Measurements from ENCODE around the gene SLC9A9.
A peak's percentile ranks its signal among the peaks of the same experiment; 100 is the strongest.
"Not testable (repeated sequence)": the region's sequence is repeated elsewhere in the genome, so short reads cannot be mapped to it uniquely, and the experiment has no call there.

The SLC9A9 gene

DNA sequence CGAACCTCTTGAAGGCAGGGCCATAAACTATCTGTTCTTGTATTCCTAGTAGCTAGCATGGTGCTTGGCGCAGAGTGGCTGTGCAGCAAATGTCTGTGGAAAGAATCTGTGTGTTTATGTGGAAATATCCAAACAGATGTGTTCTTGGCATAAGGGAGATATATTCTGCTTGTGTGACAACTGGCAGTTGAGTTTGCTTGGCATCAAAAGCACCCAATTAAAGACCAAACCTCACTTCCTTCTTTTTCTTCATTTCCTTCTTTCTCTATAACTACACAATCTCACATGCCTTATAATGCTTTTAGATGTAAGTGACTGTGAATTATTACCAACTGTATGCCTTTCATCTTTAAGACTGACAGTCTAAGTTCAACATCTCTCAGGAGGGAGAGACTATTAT lies 296.5 kb downstream of the SLC9A9 start:
- no peak for DNase-seq (ENCODE audit: low spot score)

DNA sequence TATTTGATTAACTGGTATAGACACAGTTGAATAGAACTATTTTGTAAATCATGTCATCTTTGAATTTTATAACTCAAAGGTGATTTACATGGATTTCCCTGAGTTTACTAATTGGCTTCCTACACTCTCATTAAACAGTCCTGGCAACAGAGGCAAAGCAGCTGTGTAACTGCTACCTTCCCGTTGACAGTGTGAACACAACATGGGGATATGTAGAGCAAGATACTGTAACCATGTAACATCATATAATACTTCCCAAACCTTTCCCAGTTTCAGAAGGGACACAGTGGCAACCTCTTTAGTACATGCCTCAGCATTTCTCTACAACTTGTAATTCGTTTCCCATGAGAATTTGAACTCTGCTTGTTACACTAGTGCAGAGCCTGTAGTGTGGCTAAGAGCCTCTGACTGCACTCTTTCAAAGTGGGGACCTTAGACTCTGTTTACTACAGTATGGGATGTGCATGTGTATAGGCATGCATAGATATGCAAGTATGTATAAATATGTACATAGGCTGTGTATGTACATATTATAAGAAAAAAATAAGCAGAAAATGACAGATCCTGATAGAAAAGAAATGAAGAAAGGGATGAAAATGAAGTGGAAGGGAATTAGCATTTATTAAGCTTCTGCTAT lies 299.3 kb downstream of the SLC9A9 start:
- DNase-seq (ENCODE audit: low spot score) = no peak

DNA sequence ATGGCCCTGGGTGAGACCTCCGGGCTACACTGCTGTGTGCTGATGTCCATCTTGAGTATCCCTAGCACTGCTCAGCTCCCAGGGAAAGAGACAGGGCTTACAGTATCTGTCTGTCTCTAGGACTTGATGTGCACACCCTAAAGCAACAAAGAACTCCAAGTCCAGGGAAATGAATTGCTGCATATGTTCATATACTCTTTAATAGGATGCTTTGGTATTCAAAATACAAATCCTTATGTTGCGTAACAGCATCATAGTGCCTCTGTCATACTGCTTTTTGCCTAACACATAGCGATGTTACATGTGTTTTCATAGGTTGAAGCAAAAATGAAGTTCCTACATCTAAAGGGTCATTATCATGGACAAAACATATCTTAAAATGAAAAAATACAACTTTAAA lies 299.9 kb downstream of the SLC9A9 start:
- no peak for DNase-seq (ENCODE audit: low spot score)

DNA sequence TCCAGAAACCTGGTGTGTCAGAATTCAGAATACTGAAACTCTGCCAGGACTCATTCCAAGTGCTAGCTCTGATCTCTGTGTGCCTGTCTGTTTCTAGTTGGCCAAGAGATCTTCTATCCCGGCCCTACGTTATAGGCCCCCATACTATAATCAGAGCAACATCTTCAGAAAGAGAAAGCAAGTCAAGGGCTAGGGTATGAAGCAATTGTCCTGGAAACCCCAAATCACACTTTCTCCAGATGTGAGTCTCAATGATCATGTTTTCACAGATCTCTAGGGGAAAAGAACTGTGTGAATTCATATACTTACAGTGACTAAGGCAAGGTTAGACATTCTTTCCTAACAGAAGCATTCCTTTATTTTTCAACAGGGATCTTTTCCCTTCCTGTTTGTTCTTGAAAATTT lies 309.7 kb downstream of the SLC9A9 start:
- no peak for DNase-seq (ENCODE audit: low spot score)

DNA sequence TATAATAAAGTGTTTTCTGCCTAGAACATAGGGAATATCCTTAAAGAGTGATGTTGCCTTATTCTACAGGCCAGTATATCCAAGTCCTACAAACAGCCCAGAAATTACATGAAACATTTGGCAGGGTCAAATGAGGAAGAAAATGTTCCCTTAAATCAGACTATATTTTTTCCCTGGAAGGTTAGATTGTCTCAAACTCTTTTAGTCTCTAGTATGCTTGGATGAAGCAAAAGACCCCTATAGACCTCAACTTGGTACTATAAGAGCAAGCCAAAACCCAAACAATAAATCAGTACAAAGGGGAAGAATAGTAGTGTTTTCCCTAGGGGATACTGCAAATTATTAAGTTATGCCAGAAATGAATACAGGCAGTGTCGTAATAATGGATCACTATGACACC lies 310.2 kb downstream of the SLC9A9 start:
- no peak for DNase-seq (ENCODE audit: low spot score)

DNA sequence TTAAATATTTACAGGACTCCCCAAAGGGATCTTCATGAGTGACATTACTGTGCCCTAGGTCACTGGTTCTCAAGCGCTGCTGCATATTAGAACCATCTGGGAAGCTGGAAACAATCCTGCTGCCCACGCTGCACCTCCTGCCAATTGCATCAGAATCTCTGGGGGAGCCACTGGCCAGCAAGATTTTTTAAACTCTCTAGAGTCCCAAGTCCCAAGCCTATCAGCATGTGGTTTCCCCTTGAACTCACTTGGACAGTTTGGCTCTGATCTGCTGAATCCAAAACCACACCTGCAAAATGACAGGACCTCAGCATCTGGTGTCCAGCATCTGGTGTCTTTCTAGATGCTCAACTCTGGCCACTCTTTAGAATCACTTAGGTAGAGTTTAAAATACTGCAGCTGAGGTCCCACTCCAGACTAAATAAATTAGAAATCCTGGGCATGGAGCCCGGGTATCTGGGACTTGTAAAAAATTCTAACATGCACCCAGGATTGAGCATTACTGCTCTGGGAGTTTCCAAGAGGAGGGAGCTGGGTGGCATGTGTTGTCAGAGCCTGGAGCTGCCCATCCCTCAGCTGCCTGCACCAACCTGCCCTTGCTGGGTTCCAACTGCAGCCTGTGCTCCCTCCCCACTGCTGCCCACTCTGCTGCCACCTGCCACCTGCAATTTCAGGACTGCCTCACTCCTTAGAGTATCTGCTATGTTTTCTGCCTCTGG lies 311.3 kb downstream of the SLC9A9 start:
- no peak for DNase-seq (ENCODE audit: low spot score)

DNA sequence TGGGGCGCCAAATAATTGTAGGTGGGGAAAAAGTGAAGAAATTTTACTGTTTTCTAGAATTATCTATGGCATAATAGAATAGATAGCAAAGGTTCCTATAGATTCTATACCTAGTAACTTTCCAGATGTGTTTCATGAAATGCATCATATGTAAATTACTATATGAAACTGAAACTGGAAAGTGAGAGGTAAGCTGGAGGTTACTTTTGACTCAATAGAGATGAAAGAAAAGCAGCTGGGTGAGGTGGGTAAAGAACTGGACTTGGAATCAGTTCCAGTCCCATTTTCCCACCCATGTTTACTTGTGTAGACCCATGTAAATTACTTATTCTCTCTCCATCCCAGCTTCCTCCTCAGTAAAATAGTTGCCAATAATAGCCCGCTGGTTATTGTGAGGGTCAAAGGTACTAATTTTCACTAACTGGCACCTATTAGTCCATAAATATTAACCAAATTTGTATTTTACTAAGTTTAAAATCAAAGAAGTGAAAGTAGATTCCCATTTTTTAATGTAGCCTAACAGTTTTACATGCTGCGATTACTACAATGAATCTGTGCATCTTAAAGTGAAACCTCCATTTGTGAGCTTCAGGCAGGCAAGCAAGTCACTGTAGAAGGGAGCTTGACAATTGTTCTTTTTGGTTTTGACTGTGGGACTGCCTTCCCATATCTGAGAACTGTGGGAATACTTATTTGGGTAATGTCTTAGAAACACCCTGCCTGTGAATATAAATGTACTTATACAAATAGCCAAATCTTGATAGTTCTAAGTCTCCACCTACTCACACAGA lies 312.1 kb downstream of the SLC9A9 start:
- DNase-seq (ENCODE audit: low spot score) = no peak

DNA sequence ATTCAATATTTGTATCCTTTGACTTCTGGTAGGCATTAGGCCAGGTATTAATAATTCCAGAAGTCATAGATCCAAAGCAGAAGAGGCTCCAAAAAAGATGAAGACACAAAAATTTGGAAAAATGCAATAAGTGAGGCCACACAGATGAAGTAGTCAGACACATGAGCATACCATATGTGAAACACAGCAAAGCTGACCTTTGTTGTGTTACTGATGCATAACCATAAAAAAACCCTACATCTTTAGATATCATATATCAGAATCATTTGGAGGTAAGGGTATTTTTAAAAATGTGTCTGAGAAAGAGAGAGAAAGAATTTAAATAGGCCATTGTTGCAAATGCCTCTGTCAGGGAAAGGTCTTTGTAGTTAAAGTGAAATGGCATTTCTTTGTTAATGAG lies 314.9 kb downstream of the SLC9A9 start:
- no peak for DNase-seq (ENCODE audit: low spot score)

DNA sequence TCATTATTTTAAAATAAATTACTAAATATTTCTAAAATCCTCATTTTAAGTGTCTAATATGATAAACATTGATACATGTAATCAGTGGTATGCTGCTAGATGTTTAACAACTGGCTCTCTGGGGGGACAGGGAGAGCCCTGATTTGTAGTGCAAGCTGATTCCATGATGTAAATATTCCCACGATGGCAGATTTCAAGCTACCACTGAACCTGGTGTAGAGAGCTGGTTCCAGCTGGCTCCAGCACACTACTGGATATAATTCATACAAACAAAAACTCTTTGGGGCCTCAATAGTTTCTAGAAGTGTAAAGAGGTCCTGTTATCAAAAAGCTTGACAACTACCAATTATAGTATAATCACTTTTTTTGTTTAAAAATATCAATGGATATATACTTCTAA lies 316.2 kb downstream of the SLC9A9 start:
- no peak for DNase-seq (ENCODE audit: low spot score)

DNA sequence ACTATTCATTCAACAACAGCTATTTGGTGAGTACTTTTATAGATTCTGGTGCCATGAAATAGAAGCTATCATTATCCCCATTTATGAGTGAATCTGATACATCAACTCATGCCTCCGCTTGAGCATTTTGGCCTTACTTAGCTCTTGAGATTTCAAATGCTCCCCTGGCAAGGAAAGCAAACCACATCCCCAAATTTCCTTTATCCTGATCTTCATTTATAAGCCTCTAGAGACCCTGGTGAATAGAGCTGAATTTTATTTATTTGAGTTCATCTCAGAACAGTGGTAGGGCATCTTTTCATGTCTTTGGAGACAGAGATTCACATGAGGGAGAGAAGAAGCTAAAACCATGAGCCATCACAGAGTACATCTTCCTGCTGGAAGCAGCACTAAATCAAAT lies 317.2 kb downstream of the SLC9A9 start:
- DNase-seq (ENCODE audit: low spot score) = no peak

DNA sequence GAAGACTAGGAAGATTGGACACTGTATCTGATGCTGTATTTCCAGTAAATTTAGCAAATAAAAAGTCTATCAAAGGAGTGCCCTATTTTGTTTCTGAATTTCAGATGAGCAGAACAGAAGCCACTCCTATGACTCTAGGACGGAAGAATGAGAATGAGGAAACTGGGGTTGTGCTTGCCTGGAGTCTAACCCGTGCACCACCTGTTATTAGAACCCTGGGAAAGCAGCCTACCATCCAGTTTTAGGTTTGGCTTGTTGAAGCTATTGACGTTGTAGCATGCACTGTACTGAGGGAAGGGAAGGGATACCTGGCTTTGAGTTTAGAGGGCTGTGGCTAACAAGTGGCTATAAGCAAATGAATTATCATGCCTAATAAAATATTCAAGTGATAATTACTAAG lies 318.5 kb downstream of the SLC9A9 start:
- no peak for DNase-seq (ENCODE audit: low spot score)

DNA sequence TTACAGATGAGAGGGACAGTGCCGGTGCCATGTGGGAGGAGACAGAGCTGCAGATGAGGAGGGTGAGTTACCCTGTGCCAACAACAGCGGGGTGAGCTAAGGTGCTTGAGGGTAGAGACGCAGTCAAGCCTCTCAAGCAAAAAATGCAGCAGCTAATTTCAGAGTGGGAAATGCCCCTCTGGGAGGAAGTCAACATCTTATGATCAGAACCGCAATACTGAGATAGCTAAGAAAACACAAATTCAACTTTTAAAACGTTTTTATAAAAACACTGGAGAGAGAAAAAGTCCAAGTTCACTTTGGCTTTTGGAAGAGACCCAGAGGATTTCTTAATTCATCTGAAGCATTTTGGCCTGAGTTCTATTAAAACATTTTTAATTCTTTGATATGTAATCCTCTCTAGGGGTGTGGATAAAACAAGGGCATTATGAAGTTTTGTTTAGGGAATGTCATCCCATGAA lies 319.2 kb downstream of the SLC9A9 start:
- DNase-seq (ENCODE audit: low spot score) = peak; percentile 46

DNA sequence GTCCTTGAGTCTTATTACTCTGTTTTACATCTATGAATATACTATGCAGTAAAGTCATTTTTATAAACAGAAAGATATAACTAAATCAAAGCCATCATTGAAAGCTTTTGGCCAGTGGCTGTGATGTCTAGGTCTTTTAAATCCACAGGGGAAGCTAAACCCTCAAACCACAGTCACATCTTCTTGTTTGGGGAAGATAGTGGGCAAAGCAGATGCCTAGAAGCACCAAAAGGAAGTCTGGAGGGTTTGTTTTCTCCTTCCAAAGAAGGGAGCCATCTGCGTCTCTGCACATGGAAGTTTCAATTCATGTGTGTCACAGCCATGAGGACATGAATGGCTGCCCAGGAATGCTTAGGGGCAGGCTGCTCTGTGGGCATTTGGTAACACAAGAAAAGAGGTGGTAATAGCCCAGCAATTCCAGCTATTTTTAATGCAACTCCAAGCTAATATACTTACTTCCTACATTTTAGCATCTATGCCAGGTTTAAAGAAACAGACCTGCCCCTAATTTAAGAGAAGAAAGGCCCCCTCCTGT lies 322.2 kb downstream of the SLC9A9 start:
- DNase-seq (ENCODE audit: low spot score) = peak; percentile 45

DNA sequence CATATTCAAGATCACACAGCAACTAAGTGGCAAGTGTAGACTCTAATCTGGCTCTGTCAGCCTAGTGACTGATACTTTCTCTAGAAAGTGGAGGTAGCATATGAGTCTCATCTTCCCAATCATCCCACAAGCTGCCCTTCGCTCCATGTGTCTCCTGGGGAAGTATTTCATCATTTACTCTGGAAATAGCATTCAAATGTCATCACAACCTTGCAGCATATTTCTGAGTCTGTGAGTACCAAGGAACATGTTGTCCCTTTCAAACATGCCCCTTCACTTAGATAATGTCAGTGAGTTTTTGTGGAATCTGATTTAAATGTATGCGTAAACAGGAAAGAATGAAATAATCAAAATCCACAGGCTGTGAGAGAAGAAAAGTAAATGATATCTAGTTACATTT lies 322.9 kb downstream of the SLC9A9 start:
- DNase-seq (ENCODE audit: low spot score) = no peak

DNA sequence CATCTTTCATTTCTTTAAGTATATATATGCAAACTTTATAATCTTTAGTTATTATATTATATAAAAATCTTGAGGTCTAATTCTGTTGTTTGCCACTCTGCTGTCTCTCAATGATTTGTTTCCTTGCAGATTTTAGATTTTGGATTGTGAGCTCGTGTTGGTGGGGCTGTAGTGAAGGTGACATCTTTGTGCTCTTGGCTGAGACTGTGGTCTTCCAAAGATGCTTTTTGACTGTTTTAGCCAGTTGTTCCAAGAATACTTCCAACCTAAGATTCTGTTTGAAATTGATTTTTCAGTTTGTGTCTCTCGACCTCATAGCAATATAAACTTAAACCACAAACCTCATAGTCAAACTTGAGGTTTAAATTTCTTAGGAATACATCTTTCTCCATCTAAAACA lies 326.5 kb downstream of the SLC9A9 start:
- DNase-seq (ENCODE audit: low spot score) = no peak

DNA sequence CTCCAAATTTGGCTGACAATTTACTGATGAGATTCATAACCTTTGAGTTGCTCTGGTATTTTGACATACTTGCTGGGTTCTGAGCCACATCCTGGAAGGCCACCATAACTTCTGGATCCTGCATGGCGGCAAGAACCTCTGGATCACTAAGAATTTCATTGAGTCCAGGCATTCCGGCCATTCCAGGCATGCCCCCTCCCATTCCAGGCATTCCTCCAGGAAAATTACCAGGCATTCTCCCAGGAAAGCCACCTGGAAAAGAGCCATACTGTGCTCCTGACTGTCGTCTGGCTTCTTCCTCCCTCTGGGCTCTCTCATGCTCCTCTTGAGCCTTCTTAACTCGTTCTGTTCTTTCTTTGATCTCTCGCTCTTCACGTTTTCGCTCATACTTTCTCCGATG lies 331.1 kb downstream of the SLC9A9 start:
- DNase-seq (ENCODE audit: low spot score) = not testable (repeated sequence)

DNA sequence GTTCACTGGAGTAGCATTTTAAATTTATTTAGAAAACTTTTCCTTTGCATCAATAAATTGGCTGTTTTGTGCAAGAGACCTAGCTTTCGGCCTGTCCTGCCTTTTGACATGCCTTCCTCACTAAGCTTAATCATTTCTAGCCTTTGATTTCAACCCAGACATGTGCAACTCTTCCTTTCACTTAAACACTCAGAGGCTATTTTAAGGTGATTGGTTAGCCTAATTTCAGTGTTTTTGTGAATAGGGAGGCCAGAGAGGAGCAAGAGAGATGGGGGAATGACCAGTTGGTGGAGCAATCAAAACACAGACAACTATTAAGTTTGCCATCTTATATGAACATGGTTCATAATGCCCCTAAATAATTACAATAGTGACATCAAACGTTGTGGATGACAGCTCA lies 333.4 kb downstream of the SLC9A9 start:
- DNase-seq (ENCODE audit: low spot score) = no peak

DNA sequence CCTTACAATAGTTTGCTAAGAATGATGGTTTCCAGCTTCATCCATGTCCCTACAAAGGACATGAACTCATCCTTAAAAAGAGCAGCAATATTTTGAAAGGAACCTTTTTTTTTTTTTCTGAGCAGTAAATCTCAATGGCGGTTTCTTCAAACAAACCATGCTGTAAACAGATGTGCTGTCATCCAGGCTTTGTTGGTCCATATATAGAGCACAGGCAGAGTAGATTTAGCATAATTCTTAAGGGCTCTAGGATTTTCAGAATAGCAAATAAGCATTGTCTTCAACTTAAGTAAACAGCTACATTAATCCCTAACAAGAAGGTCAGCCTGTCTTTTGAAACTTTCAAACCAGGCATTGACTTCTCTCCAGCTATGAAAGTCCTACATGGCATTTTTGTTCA lies 334.2 kb downstream of the SLC9A9 start:
- no peak for DNase-seq (ENCODE audit: low spot score)

DNA sequence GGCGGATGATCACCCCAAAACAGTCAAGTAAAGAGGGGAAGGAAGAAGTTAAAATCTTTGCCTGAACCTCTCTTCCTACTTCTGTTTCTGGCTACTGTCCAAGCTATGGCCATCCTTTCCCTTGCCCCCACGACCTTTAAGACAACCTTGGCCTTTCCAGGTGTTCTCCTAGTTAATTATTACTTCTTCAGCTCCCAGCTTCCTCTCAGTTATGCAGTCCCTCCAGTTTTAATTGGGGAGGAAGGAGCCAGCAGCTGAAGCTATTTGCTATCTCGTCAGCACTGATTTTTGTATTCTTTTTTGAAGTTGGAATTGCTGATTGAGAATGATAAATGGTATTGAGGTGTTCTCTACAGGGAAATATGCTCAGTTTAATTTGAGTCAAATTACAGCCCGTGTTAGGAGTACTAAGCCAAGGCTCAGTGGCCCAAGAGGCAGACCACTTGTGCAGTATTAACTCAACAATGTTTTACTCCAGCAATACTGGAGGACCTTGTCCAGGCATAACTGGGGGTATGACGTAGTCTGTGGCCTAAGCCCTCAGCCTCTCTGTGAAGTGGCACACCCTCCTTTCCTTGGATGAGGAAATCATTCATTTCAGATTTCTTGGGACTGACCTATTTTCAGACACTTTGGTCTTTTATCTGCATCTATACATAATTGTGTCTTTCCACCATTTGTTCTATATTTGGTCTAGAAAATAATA lies 336.9 kb downstream of the SLC9A9 start:
- no peak for DNase-seq (ENCODE audit: low spot score)

DNA sequence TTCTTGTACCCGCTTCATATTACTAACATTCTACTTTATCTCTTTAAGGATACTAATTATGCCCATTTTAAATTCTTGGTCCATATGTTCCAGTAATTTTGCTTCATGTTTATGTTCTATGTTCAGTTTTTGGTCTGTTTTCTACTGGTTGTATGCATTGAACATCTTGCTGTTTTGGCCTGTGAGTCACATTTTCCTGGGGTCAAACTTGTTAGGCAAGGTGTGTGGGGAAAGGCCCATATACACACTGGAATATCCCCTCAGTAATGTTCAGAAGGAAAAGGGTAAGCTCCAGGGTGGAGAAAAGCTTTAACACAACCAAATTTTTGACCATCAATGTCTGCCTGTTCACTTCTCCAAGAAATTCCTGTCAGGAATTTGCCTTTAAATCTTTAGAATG lies 337.7 kb downstream of the SLC9A9 start:
- DNase-seq (ENCODE audit: low spot score) = no peak

DNA sequence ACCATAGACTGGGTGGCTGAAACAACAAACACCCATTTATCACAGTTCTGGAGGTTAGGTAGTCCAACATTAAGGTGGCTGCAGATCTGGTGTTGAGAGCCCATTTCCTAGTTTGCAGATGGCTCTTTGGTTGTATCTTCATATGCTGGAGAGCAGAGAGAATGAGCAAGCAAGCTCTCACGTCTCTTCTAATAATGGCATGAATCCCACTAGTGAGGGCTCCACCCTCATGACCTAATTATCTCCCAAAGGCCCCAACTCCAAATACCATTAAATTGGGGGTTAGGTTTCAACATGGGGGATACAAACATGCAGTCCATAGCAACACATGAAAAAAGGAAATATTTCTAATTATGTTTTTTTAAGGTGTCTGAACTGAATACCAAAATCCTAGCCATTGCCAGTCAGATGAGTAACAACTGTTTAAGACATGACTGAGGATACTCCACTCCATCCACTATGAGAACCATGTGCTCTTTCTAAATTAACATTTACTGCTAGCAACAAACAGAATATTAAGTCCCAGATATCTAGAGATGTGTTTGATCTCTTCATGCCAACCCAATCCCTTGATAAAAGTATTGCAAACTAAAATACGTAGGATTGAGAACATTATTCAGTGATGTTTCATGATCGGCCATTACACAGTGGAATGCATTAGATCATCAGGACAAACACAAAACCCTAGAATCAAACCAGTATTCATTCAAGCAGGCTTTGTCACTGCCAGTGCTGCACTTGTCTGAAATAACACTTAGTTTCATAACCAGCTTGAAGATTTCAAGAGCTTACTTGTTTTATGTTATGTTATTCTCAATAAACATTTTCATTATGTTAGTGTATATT lies 340.3 kb downstream of the SLC9A9 start:
- DNase-seq (ENCODE audit: low spot score) = no peak
